ENCODE measurements around the gene PCDHGC5. TPM values are rescaled to one million over a fixed set of nuclear protein-coding genes. Genes with fewer than 3 reads are reported as not detected.

Gene PCDHGC5
- total and polyA plus RNA-seq, 2 of the 8 experiments (the other 6 are each of a cell fraction or from before 2014, with no cell fraction given), result 0.41 to 1.1 TPM

- H2BK5ac ChIP-seq (ENCODE audit: low read depth, low read length), result no peak overlapping the region
- no peak overlapping the region for H3K23ac ChIP-seq (ENCODE audit: insufficient read length)
- H3K79me1 ChIP-seq (ENCODE audit: low read depth, low read length), result no peaks in the 10 kb centered on the region
- no peak overlapping the region for H4K91ac ChIP-seq (replicated peaks; ENCODE audit: insufficient read length, low read length)
- H3K4me3 ChIP-seq (ENCODE audit: extremely low read depth in 1 of 4, insufficient read depth in 2 of 4, low read depth in 3 of 4, low read length in 4 of 4), result peak overlapping the region; percentile 68 to 85 (median 74); a peak in 5 of 8 replicates
- peaks cover 11 to 24% (median 23%) of the 10 kb centered on the region in 4 experiments for H3K27me3 ChIP-seq (replicated peaks in 1 of 4; ENCODE audit: control insufficient read depth in 3 of 4, extremely low read depth in 1 of 4, insufficient read depth in 3 of 4, low read length in 3 of 4)
- H3K23me2 ChIP-seq (ENCODE audit: low read depth, low read length), result no peaks in the 10 kb centered on the region; the same call in 1 of the 2 replicates
- ChIA-PET POLR2A (ENCODE audit: partially characterized antibody) (interaction anchor here (1.4 to 1.6 kb wide), 2 partner anchors 16 to 37 kb away, joined by 4 to 5 read pairs; no protein-coding TSS in a partner anchor), CTCF (ENCODE audit: partially characterized antibody) (interaction anchor here (0.8 to 8.6 kb wide), 31 partner anchors 12 to 342 kb away, joined by 3 to 218 read pairs (median 6); partner anchors contain the start of genes PCDHB10, PCDHB12, PCDHB15 and PCDHB5)
- no peak overlapping the region for H3K18ac ChIP-seq (ENCODE audit: extremely low read depth, low read length)
- H3K79me2 ChIP-seq (ENCODE audit: control insufficient read depth in 1 of 2, insufficient read depth in 2 of 2, low read length in 2 of 2), result no peaks in the 10 kb centered on the region
- H3K36me3 ChIP-seq (ENCODE audit: control insufficient read depth in 2 of 4, insufficient read depth in 4 of 4, low read length in 3 of 4), result no peaks in the 10 kb centered on the region
- H2BK12ac ChIP-seq (ENCODE audit: low read depth, low read length), result no peak overlapping the region
- no peak overlapping the region for H3K4ac ChIP-seq (replicated peaks; ENCODE audit: insufficient read length, low read depth, low read length)
- no peaks in the 10 kb centered on the region for H3K9me3 ChIP-seq (ENCODE audit: insufficient read depth in 2 of 2, low read depth in 1 of 2, low read length in 1 of 2)
- H3K9ac ChIP-seq (replicated peaks in 1 of 4; ENCODE audit: extremely low read depth in 1 of 4, low read depth in 3 of 4, low read length in 3 of 4), result no peak overlapping the region
- H3K14ac ChIP-seq (ENCODE audit: insufficient read length), result no peak overlapping the region
- no peak overlapping the region for H3K27ac ChIP-seq (ENCODE audit: low read depth, low read length)
- H2BK20ac ChIP-seq (ENCODE audit: low read length), result no peak overlapping the region
- peaks cover 0 to 14% of the 10 kb centered on the region in 2 experiments for H4K20me1 ChIP-seq (replicated peaks in 1 of 2; ENCODE audit: control insufficient read depth in 1 of 2, insufficient read depth in 2 of 2, low read length in 2 of 2)
- H2AFZ ChIP-seq (ENCODE audit: low read length), result no peak overlapping the region
- no peak overlapping the region for H2BK15ac ChIP-seq (ENCODE audit: low read length)
- FAIRE-seq (no peak), DNase-seq (ENCODE audit: low read depth in 1 of 2, low spot score in 2 of 2) (no peak)
- 87% methylated on average over 24 of the region's 24 CpGs; no CpG with 5 or more reads in 1 of the 2 experiments for WGBS, 2 experiments (ENCODE audit: extremely low coverage in 1 of 2, insufficient coverage in 1 of 2, insufficient read length in 1 of 2, insufficient replicate concordance in 2 of 2, low coverage in 1 of 2, low lambda C conversion rate in 2 of 2, missing lambda C conversion rate in 1 of 2)
- peak overlapping the region; percentile 98 to 100 for H3K4me2 ChIP-seq (ENCODE audit: insufficient read depth in 1 of 2, low read depth in 2 of 2, low read length in 2 of 2)
- TF ChIP-seq SUZ12 (IDR thresholded peaks at IDR 0.05; ENCODE audit: low read length) (peak; percentile 11; the same call in 1 of the 2 replicates), BACH1 (IDR thresholded peaks at IDR 0.05; ENCODE audit: low read length) (no peak), CHD2 (IDR thresholded peaks at IDR 0.05; ENCODE audit: low read length) (no peak)
- TF ChIP-seq, protein P1, sequence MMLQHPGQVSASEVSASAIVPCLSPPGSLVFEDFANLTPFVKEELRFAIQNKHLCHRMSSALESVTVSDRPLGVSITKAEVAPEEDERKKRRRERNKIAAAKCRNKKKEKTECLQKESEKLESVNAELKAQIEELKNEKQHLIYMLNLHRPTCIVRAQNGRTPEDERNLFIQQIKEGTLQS (IDR thresholded peaks at IDR 0.05; ENCODE audit: insufficient read depth, low read depth, low read length), result no peak
- peaks cover 0 to 5% (median 3%) of the 10 kb centered on the region in 4 experiments; a peak in 4 of 7 replicates for H3K4me1 ChIP-seq (replicated peaks in 1 of 4; ENCODE audit: control insufficient read depth in 3 of 4, insufficient read depth in 4 of 4, low read length in 3 of 4)
- H3K56ac ChIP-seq (replicated peaks; ENCODE audit: insufficient read length, low read depth, low read length), result no peak overlapping the region
- no peak overlapping the region for H2AK5ac ChIP-seq (ENCODE audit: low read depth, low read length)
- no peak overlapping the region for H2BK120ac ChIP-seq (replicated peaks; ENCODE audit: low read depth, low read length)
- H4K8ac ChIP-seq (ENCODE audit: extremely low read depth, insufficient read depth, low read length), result no peak overlapping the region
- no peak overlapping the region for H4K5ac ChIP-seq (ENCODE audit: insufficient read length, low read depth, low read length)
Measured at GRCh38 chr5:141477044-141477575, 11.8 kb upstream of the PCDHGC5 start.

Data from H1 (cell line).